ENCODE measurements around the gene GOLM1.

GRCh38 chr9:86036555-86036954, 62.8 kb downstream of the GOLM1 start:
- TF ChIP-seq EZH2 (IDR thresholded peaks at IDR 0.05): no peak
- TF ChIP-seq POLR2AphosphoS5 (IDR thresholded peaks at IDR 0.05; ENCODE audit: borderline replicate concordance, low read depth, low read length): no peak
